BLaER1 treated with 17β-estradiol and CSF1 and Interleukin-3, amounts not matched to agents 10 nM and 100 nM (cell line): Measurements from ENCODE around the gene RTN1.

Experiments
- H3K27ac ChIP-seq, 11 experiments: shearing (Covaris generic); formaldehyde crosslinking; 2 replicates each; pipeline ENCODE4 v1.8.1; 2022
- H3K27me3 ChIP-seq, 11 experiments: shearing (Covaris generic); formaldehyde crosslinking; 2 replicates each; pipeline ENCODE4 v1.8.1; 2022
- H3K36me3 ChIP-seq, 11 experiments: shearing (Covaris generic); formaldehyde crosslinking; 2 replicates each; pipeline ENCODE4 v1.8.1; 2022
- H3K4me1 ChIP-seq, 10 experiments: shearing (Covaris generic); formaldehyde crosslinking; 2 replicates each; pipeline ENCODE4 v1.8.1; 2022
- H3K4me2 ChIP-seq, 11 experiments: shearing (Covaris generic); formaldehyde crosslinking; 2 replicates each; pipeline ENCODE4 v1.8.1; 2022
- H3K4me3 ChIP-seq, 10 experiments: shearing (Covaris generic); formaldehyde crosslinking; 2 replicates each; pipeline ENCODE4 v1.8.1; 2022
- H3K9ac ChIP-seq, 11 experiments: shearing (Covaris generic); formaldehyde crosslinking; 2 replicates each; pipeline ENCODE4 v1.8.1; 2022
- H3K9me3 ChIP-seq, 11 experiments: shearing (Covaris generic); formaldehyde crosslinking; replicated peaks in 1 of 11; 2 replicates each; pipeline ENCODE4 v1.8.1; 2022
- H4K20me1 ChIP-seq, 11 experiments: shearing (Covaris generic); formaldehyde crosslinking; 2 replicates each; pipeline ENCODE4 v1.8.1; 2022
- Cebpa-rat ChIP-seq, 11 experiments: shearing (Covaris generic); IDR thresholded peaks; 2 replicates each; pipeline ENCODE4 v1.8.1; 2022

RTN1 gene

GRCh38 chr14:59785629-59786028 lies 84.9 kb downstream of the RTN1 start:
- no peak overlapping the region for H3K9ac ChIP-seq
- H3K4me2 ChIP-seq: no peak overlapping the region
- H3K4me3 ChIP-seq: no peak overlapping the region
- H3K4me1 ChIP-seq: no peaks in the 10 kb centered on the region
- no peak for TF ChIP-seq Cebpa-rat (IDR thresholded peaks at IDR 0.05)
- no peaks in the 10 kb centered on the region for H3K9me3 ChIP-seq
- no peak overlapping the region for H3K27ac ChIP-seq
- H3K36me3 ChIP-seq: no peaks in the 10 kb centered on the region
- H4K20me1 ChIP-seq: no peaks in the 10 kb centered on the region
- H3K27me3 ChIP-seq: no peaks in the 10 kb centered on the region

DNA sequence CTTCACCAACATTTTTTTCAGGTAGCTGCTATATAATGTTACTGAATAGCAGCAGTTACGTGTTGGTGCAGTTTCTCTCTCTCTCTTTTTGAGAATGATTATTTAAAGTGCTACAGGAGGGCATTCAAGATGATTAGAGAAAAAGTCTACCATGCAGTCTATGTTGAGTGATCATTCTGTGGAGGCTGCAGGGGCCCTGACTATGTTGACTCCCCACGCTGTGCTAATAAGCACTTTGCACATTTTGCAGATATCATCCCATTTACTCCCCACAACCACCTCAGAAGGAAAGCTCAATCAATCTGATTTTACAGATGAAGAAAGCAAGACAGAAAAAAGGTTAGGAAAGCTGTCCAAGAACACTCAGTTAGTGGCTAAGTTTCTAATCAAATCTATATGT lies 87.8 kb downstream of the RTN1 start:
- no peak for TF ChIP-seq Cebpa-rat (IDR thresholded peaks at IDR 0.05)
- H3K4me2 ChIP-seq: no peak overlapping the region
- no peaks in the 10 kb centered on the region for H4K20me1 ChIP-seq
- no peak overlapping the region for H3K27ac ChIP-seq
- no peak overlapping the region for H3K4me3 ChIP-seq
- H3K4me1 ChIP-seq: peaks cover 0 to 2% (median 0%) of the 10 kb centered on the region in 10 experiments; a peak in 1 of 20 replicates
- H3K27me3 ChIP-seq: no peaks in the 10 kb centered on the region
- H3K9ac ChIP-seq: no peak overlapping the region
- no peaks in the 10 kb centered on the region for H3K9me3 ChIP-seq
- no peaks in the 10 kb centered on the region for H3K36me3 ChIP-seq

DNA sequence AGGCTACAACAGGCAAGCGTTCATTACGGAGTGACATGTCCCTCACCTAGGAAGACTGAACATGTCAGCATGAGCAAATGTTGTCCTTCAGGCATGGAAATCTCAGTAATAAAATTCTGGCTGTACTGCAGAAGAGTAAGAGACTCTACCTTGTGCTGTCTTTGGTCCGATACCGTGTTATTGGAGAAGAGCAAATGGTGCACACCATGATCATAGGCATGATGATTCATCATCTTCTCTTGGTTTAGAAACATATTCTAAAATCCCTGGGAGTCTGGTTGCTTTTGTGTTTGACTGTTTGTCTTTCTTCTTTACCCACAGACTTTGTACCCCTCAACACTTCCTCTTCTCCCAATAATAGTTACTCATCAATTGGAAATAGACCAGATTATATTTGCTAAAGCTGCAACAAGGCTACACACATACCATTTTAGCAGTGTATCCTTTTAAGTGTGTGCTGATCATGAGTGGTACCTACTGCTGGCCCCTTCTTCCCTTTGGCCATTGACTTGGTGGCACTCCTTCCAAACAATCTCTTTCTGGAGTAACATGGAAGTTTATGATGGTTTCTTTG lies 93.5 kb downstream of the RTN1 start:
- Histone ChIP-seq H3K4me1 (peaks cover 0 to 22% (median 2%) of the 10 kb centered on the region in 10 experiments; a peak in 5 of 20 replicates), H3K27ac (no peak overlapping the region), H3K9ac (no peak overlapping the region), H3K36me3 (no peaks in the 10 kb centered on the region), H3K9me3 (no peaks in the 10 kb centered on the region), H4K20me1 (no peaks in the 10 kb centered on the region), H3K4me3 (no peak overlapping the region), H3K4me2 (peak overlapping the region in 1 of 11 experiments; percentile 8; a peak in 1 of 22 replicates), H3K27me3 (no peaks in the 10 kb centered on the region)
- TF ChIP-seq Cebpa-rat (IDR thresholded peaks at IDR 0.05): no peak

- H4K20me1 ChIP-seq: no peaks in the 10 kb centered on the region
- H3K9me3 ChIP-seq: no peaks in the 10 kb centered on the region
- no peaks in the 10 kb centered on the region for H3K27me3 ChIP-seq
- no peak overlapping the region for H3K27ac ChIP-seq
- H3K4me2 ChIP-seq: no peak overlapping the region
- no peak overlapping the region for H3K4me3 ChIP-seq
- H3K4me1 ChIP-seq: peaks cover 0 to 23% (median 2%) of the 10 kb centered on the region in 10 experiments; a peak in 5 of 20 replicates
- H3K9ac ChIP-seq: no peak overlapping the region
- no peaks in the 10 kb centered on the region for H3K36me3 ChIP-seq
- no peak for TF ChIP-seq Cebpa-rat (IDR thresholded peaks at IDR 0.05)
These were observed 94.1 kb downstream of the RTN1 start for GRCh38 chr14:59776468-59776867.

- Histone ChIP-seq H3K9me3 (no peaks in the 10 kb centered on the region), H4K20me1 (no peaks in the 10 kb centered on the region), H3K4me1 (peaks cover 0 to 16% (median 2%) of the 10 kb centered on the region in 10 experiments; a peak in 5 of 20 replicates), H3K9ac (no peak overlapping the region), H3K4me2 (peak overlapping the region in 5 of 11 experiments; percentile 8 to 39 (median 18); a peak in 4 of 22 replicates), H3K4me3 (no peak overlapping the region), H3K27ac (no peak overlapping the region), H3K27me3 (no peaks in the 10 kb centered on the region), H3K36me3 (no peaks in the 10 kb centered on the region)
- no peak for TF ChIP-seq Cebpa-rat (IDR thresholded peaks at IDR 0.05)
These were observed 98.3 kb downstream of the RTN1 start for GRCh38 chr14:59772233-59772632.

DNA sequence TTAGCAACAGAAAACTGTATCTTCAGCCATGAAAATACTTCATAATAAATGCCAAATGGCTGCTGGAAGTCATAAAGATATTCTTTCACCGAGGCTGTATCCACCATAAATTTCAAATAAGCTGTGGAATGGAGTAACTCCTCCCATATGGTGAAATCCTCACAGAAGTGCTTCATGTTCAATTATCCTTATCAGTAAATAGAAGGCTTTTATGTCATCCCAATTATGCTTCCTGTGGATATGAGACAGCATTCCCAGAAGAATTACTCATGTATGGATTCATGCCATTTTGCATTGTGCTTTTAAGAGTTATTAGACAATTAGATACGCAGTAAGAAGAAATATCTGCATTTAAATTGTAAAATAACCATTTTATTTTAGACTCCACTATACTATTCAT lies 99.0 kb downstream of the RTN1 start:
- Histone ChIP-seq H3K4me3 (no peak overlapping the region), H3K9me3 (no peaks in the 10 kb centered on the region), H3K4me2 (no peak overlapping the region), H3K27ac (no peak overlapping the region), H3K4me1 (peaks cover 0 to 9% (median 2%) of the 10 kb centered on the region in 10 experiments; a peak in 5 of 20 replicates), H3K9ac (no peak overlapping the region), H3K27me3 (no peaks in the 10 kb centered on the region), H4K20me1 (no peaks in the 10 kb centered on the region), H3K36me3 (no peaks in the 10 kb centered on the region)
- TF ChIP-seq Cebpa-rat (IDR thresholded peaks at IDR 0.05): no peak

GRCh38 chr14:59769586-59769985 lies 101.0 kb downstream of the RTN1 start:
- no peak overlapping the region for H3K4me2 ChIP-seq
- H3K9me3 ChIP-seq: no peaks in the 10 kb centered on the region
- H3K27ac ChIP-seq: no peak overlapping the region
- H4K20me1 ChIP-seq: no peaks in the 10 kb centered on the region
- H3K4me1 ChIP-seq: peaks cover 0 to 8% (median 2%) of the 10 kb centered on the region in 10 experiments; a peak in 5 of 20 replicates
- H3K36me3 ChIP-seq: no peaks in the 10 kb centered on the region
- H3K27me3 ChIP-seq: no peaks in the 10 kb centered on the region
- no peak overlapping the region for H3K9ac ChIP-seq
- no peak for TF ChIP-seq Cebpa-rat (IDR thresholded peaks at IDR 0.05)
- no peak overlapping the region for H3K4me3 ChIP-seq

GRCh38 chr14:59768855-59769375 lies 101.7 kb downstream of the RTN1 start:
- H3K27me3 ChIP-seq: no peaks in the 10 kb centered on the region

GRCh38 chr14:59761851-59762250 lies 108.7 kb downstream of the RTN1 start:
- Histone ChIP-seq H3K36me3 (no peaks in the 10 kb centered on the region), H3K9me3 (peaks cover 0 to 9% (median 0%) of the 10 kb centered on the region in 11 experiments; a peak in 2 of 22 replicates), H3K4me3 (no peak overlapping the region), H3K4me2 (no peak overlapping the region), H3K4me1 (no peaks in the 10 kb centered on the region), H4K20me1 (no peaks in the 10 kb centered on the region), H3K27ac (no peak overlapping the region), H3K9ac (no peak overlapping the region), H3K27me3 (no peaks in the 10 kb centered on the region)
- TF ChIP-seq Cebpa-rat (IDR thresholded peaks at IDR 0.05): no peak

More at GRCh38 chr14:59768855-59769375, 101.7 kb downstream of the RTN1 start:
- Histone ChIP-seq H3K4me2 (no peak overlapping the region), H3K36me3 (no peaks in the 10 kb centered on the region), H3K9me3 (no peaks in the 10 kb centered on the region), H3K4me3 (no peak overlapping the region), H3K4me1 (peaks cover 0 to 8% (median 2%) of the 10 kb centered on the region in 10 experiments; a peak in 5 of 20 replicates), H3K9ac (no peak overlapping the region), H4K20me1 (no peaks in the 10 kb centered on the region), H3K27ac (no peak overlapping the region)
- no peak for TF ChIP-seq Cebpa-rat (IDR thresholded peaks at IDR 0.05)
